ENCODE data around the gene DDX3X.

DDX3X gene

GRCh38 chrX:41406201-41406600 is 72.2 kb downstream of the DDX3X start:
- no peak overlapping the region for H3K4me3 ChIP-seq (ENCODE audit: low read depth, low read length)
- CTCF ChIA-PET, result interaction anchor here (0.6 to 0.7 kb wide), 2 partner anchors 118 to 789 kb away, joined by 3 read pairs; no protein-coding TSS in a partner anchor
- TF ChIP-seq ZNF791 (tag by site-specific recombination; IDR thresholded peaks at IDR 0.05) (no peak), ZNF692 (tag by site-specific recombination; IDR thresholded peaks at IDR 0.05) (peak; percentile 53; the same call in 1 of the 2 replicates), ZNF114 (tag by site-specific recombination; IDR thresholded peaks at IDR 0.05) (no peak), GLIS1 (tag by site-specific recombination; IDR thresholded peaks at IDR 0.05) (peak; percentile 99), RBAK (tag by site-specific recombination; IDR thresholded peaks at IDR 0.05) (no peak), PRDM10 (tag by site-specific recombination; IDR thresholded peaks at IDR 0.05) (0 out of 2 replicates have a peak, but pooled peaks have one; percentile 41), ZNF26 (tag by site-specific recombination; IDR thresholded peaks at IDR 0.05) (no peak)
- POLR2A ChIA-PET, result no interaction called here
- H3K9me3 ChIP-seq (ENCODE audit: control insufficient read depth, insufficient read depth, low read depth, low read length), result no peaks in the 10 kb centered on the region
- no peak overlapping the region for H3K27ac ChIP-seq (ENCODE audit: extremely low read depth, low read depth, low read length)
- no peaks in the 10 kb centered on the region for H3K4me1 ChIP-seq (ENCODE audit: control insufficient read depth, insufficient read depth, low read length)
- H3K36me3 ChIP-seq (ENCODE audit: control insufficient read depth in 2 of 2, insufficient read depth in 1 of 2, low read length in 2 of 2), result no peaks in the 10 kb centered on the region

DNA sequence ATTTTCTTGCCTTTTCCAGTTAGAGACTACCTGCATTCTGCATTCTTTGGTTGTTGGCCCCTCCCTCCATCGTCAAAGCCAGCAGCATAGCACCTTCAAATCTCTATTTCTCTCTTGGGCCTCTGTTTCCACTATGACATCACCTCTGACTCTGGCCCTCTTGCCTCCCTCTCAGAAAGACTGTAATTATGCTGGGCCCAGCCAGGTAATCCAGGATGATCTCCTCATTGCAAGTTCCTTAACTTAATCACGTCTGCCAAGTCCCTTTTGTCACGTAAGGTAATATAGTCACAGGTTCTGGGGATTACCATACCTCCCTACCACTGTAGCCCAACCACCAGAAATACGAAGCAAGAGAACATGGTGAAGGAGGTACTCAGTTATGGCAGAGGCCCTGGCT is 73.9 kb downstream of the DDX3X start:
- ChIA-PET CTCF (no interaction called here), POLR2A (no interaction called here)
- H3K9me3 ChIP-seq (ENCODE audit: control insufficient read depth, insufficient read depth, low read depth, low read length), result no peaks in the 10 kb centered on the region
- no peaks in the 10 kb centered on the region for H3K4me1 ChIP-seq (ENCODE audit: control insufficient read depth, insufficient read depth, low read length)
- no peak overlapping the region for H3K27ac ChIP-seq (ENCODE audit: extremely low read depth, low read depth, low read length)
- no peak overlapping the region for H3K4me3 ChIP-seq (ENCODE audit: low read depth, low read length)
- TF ChIP-seq, protein P1, sequence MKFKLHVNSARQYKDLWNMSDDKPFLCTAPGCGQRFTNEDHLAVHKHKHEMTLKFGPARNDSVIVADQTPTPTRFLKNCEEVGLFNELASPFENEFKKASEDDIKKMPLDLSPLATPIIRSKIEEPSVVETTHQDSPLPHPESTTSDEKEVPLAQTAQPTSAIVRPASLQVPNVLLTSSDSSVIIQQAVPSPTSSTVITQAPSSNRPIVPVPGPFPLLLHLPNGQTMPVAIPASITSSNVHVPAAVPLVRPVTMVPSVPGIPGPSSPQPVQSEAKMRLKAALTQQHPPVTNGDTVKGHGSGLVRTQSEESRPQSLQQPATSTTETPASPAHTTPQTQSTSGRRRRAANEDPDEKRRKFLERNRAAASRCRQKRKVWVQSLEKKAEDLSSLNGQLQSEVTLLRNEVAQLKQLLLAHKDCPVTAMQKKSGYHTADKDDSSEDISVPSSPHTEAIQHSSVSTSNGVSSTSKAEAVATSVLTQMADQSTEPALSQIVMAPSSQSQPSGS (tag by site-specific recombination; IDR thresholded peaks at IDR 0.05; ENCODE audit: low read depth), result peak; percentile 43; the same call in 1 of the 2 replicates
- TF ChIP-seq ZNF23 (tag by site-specific recombination; IDR thresholded peaks at IDR 0.05; ENCODE audit: borderline replicate concordance), result no peak
- TF ChIP-seq ZNF768 (tag by site-specific recombination; IDR thresholded peaks at IDR 0.05), result no peak
- no peak for TF ChIP-seq KLF7 (tag by site-specific recombination; IDR thresholded peaks at IDR 0.05; ENCODE audit: borderline replicate concordance)
- no peak for TF ChIP-seq ZNF416 (tag by site-specific recombination; IDR thresholded peaks at IDR 0.05)
- H3K36me3 ChIP-seq (ENCODE audit: control insufficient read depth in 2 of 2, insufficient read depth in 1 of 2, low read length in 2 of 2), result no peaks in the 10 kb centered on the region

GRCh38 chrX:41408576-41408975 is 74.6 kb downstream of the DDX3X start:
- H3K9me3 ChIP-seq (ENCODE audit: control insufficient read depth, insufficient read depth, low read depth, low read length), result no peaks in the 10 kb centered on the region
- H3K4me3 ChIP-seq (ENCODE audit: low read depth, low read length), result no peak overlapping the region
- POLR2A ChIA-PET, result no interaction called here
- no peaks in the 10 kb centered on the region for H3K4me1 ChIP-seq (ENCODE audit: control insufficient read depth, insufficient read depth, low read length)
- H3K36me3 ChIP-seq (ENCODE audit: control insufficient read depth in 2 of 2, insufficient read depth in 1 of 2, low read length in 2 of 2), result no peaks in the 10 kb centered on the region
- CTCF ChIA-PET, result interaction anchor here (0.6 to 1.0 kb wide), 2 partner anchors 9 to 57 kb away, joined by 3 read pairs; no protein-coding TSS in a partner anchor
- no peak overlapping the region for H3K27ac ChIP-seq (ENCODE audit: extremely low read depth, low read depth, low read length)
- no peak for TF ChIP-seq ZNF274 (IDR thresholded peaks at IDR 0.05; ENCODE audit: low read length)
- no peak for TF ChIP-seq ZNF274 (tag by site-specific recombination; IDR thresholded peaks at IDR 0.05; ENCODE audit: borderline replicate concordance)
- TF ChIP-seq, protein P2, sequence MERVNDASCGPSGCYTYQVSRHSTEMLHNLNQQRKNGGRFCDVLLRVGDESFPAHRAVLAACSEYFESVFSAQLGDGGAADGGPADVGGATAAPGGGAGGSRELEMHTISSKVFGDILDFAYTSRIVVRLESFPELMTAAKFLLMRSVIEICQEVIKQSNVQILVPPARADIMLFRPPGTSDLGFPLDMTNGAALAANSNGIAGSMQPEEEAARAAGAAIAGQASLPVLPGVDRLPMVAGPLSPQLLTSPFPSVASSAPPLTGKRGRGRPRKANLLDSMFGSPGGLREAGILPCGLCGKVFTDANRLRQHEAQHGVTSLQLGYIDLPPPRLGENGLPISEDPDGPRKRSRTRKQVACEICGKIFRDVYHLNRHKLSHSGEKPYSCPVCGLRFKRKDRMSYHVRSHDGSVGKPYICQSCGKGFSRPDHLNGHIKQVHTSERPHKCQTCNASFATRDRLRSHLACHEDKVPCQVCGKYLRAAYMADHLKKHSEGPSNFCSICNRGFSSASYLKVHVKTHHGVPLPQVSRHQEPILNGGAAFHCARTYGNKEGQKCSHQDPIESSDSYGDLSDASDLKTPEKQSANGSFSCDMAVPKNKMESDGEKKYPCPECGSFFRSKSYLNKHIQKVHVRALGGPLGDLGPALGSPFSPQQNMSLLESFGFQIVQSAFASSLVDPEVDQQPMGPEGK (tag by site-specific recombination; IDR thresholded peaks at IDR 0.05), result no peak
- TF ChIP-seq SCRT1 (tag by site-specific recombination; IDR thresholded peaks at IDR 0.05; ENCODE audit: borderline replicate concordance), result no peak
- no peak for TF ChIP-seq ZBTB8A (tag by site-specific recombination; IDR thresholded peaks at IDR 0.05)
- no peak for TF ChIP-seq ZNF202 (tag by site-specific recombination; IDR thresholded peaks at IDR 0.05; ENCODE audit: borderline replicate concordance)
- no peak for TF ChIP-seq ZNF324 (tag by site-specific recombination; IDR thresholded peaks at IDR 0.05)
- TF ChIP-seq ZNF830 (tag by site-specific recombination; IDR thresholded peaks at IDR 0.05; ENCODE audit: low read depth), result no peak
- no peak for TF ChIP-seq KLF7 (tag by site-specific recombination; IDR thresholded peaks at IDR 0.05; ENCODE audit: borderline replicate concordance)
- TF ChIP-seq ZNF791 (tag by site-specific recombination; IDR thresholded peaks at IDR 0.05), result no peak
- TF ChIP-seq ZNF184 (tag by site-specific recombination; IDR thresholded peaks at IDR 0.05), result no peak
- no peak for TF ChIP-seq RBAK (tag by site-specific recombination; IDR thresholded peaks at IDR 0.05)

All from HEK293 (cell line).